Neural progenitor cell (in vitro differentiated cells): ENCODE results near the gene SPATA3. TPM values are rescaled to one million over a fixed set of nuclear protein-coding genes. Genes with fewer than 3 reads are reported as not detected.

Experiments
- DNase-seq: peaks from one replicate; pipeline ENCODE4 v3.0.0-alpha.2; 2016; ENCODE audit warnings: low spot score
- H2AFZ ChIP-seq: fragments of 200-600 bp; sonication (generic); replicated peaks from 2 replicates; pipeline ENCODE4 v1.6.1; 2016; ENCODE audit warnings: antibody characterized with exemption
- H3F3A ChIP-seq: fragments of 200-600 bp; sonication (generic); 2 replicates; pipeline ENCODE4 v1.6.1; 2016; ENCODE audit warnings: antibody characterized with exemption, low read depth
- H3K27ac ChIP-seq: fragments of 200-600 bp; sonication (generic); 2 replicates; pipeline ENCODE4 v1.5.1; 2016; ENCODE audit warnings: mild to moderate bottlenecking
- H3K27me3 ChIP-seq: fragments of 200-600 bp; sonication (generic); 2 replicates; pipeline ENCODE4 v1.6.1; 2016; ENCODE audit warnings: mild to moderate bottlenecking, moderate library complexity
- H3K36me3 ChIP-seq: fragments of 200-600 bp; sonication (generic); 2 replicates; pipeline ENCODE4 v1.5.1; 2016
- H3K4me1 ChIP-seq: fragments of 200-600 bp; sonication (generic); 2 replicates; pipeline ENCODE4 v1.6.1; 2016; ENCODE audit warnings: mixed run types
- H3K4me2 ChIP-seq: fragments of 200-600 bp; sonication (generic); 2 replicates; pipeline ENCODE4 v1.6.1; 2016
- H3K4me3 ChIP-seq: fragments of 200-600 bp; sonication (generic); 2 replicates; pipeline ENCODE4 v1.5.1; 2016
- H3K79me2 ChIP-seq: fragments of 200-600 bp; sonication (generic); 2 replicates; pipeline ENCODE4 v1.6.1; 2016; ENCODE audit warnings: low read depth
- H3K9ac ChIP-seq: fragments of 200-600 bp; sonication (generic); 2 replicates; pipeline ENCODE4 v1.6.1; 2016
- H3K9me3 ChIP-seq: fragments of 200-600 bp; sonication (generic); 2 replicates; pipeline ENCODE4 v1.5.1; 2016; ENCODE audit warnings: low read depth
- H4K20me1 ChIP-seq: fragments of 200-600 bp; sonication (generic); 2 replicates; pipeline ENCODE4 v1.6.1; 2016; ENCODE audit warnings: low read depth
- H3K27ac Mint-ChIP-seq: 3 replicates; pipeline ENCODE4 v1.8.0; 2021; ENCODE audit warnings: mixed read lengths
- H3K27me3 Mint-ChIP-seq: 2 replicates; pipeline ENCODE4 v1.8.0; 2022; ENCODE audit warnings: low read depth, mild to moderate bottlenecking, inconsistent platforms, moderate library complexity, mixed read lengths; ENCODE audit not compliant: insufficient read depth
- H3K36me3 Mint-ChIP-seq: 3 replicates; pipeline ENCODE4 v1.8.0; 2021; ENCODE audit warnings: mixed read lengths
- H3K4me1 Mint-ChIP-seq: 3 replicates; pipeline ENCODE4 v1.8.0; 2021; ENCODE audit warnings: mixed read lengths
- H3K4me3 Mint-ChIP-seq: 3 replicates; pipeline ENCODE4 v1.8.0; 2021; ENCODE audit warnings: mild to moderate bottlenecking, moderate library complexity, mixed read lengths
- H3K9me3 Mint-ChIP-seq: 3 replicates; pipeline ENCODE4 v1.8.0; 2020; ENCODE audit warnings: mixed read lengths
- EZH2 ChIP-seq: fragments of 200-600 bp; sonication (generic); IDR thresholded peaks from 2 replicates; pipeline ENCODE4 v1.6.1; 2017; ENCODE audit warnings: antibody characterized with exemption, mild to moderate bottlenecking, moderate library complexity
- EZH2phosphoT487 ChIP-seq: fragments of 200-600 bp; sonication (generic); IDR thresholded peaks from 2 replicates; pipeline ENCODE4 v1.6.1; 2017; ENCODE audit warnings: antibody characterized with exemption
- total RNA-seq: library from RNA; depleted of rRNA; stranded (reverse); fragments of >200 nt; gene quantifications from 2 replicates; pipeline ENCODE4 v1.2.3, GENCODE V29; 2015; ENCODE audit warnings: low replicate concordance
- TF ChIP-seq, protein P1 (sequence below): fragments of 200-600 bp; sonication (generic); IDR thresholded peaks from 2 replicates; pipeline ENCODE4 v1.5.1; 2017; ENCODE audit warnings: antibody characterized with exemption, mild to moderate bottlenecking

SPATA3 gene
- total RNA-seq, 1 donor from 2014 or later = not detected

DNA sequence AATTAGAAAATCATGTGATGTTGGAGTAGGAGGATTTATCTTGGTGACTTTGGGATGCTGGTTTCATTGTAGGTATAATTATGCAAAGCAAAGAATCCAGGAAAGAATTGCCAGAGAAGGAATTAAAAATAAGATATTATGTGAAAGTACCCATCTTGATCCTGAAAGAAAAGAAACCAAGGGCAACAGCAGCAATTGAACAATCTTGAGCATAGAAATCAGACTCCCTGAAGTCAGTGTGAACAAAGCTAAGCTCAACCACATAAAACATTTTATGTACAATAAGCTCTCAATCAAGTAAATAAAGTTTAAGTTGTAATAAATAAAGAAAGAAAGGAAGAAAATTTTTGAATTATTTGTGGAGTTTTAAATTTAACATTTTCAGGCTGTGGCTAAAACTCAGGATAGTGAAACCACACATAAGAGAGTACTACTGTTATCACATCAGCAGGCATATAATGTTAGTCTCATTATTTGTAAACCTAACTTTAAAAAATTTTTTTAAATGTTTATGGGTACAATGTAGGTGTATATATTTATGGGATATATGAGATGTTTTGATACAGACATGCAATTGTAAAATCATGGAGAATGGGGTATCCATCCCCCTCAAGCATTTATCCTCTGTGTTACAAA, 38.0 kb upstream of the SPATA3 start:
- H3K4me3 ChIP-seq = peak overlapping the region; percentile 48

DNA sequence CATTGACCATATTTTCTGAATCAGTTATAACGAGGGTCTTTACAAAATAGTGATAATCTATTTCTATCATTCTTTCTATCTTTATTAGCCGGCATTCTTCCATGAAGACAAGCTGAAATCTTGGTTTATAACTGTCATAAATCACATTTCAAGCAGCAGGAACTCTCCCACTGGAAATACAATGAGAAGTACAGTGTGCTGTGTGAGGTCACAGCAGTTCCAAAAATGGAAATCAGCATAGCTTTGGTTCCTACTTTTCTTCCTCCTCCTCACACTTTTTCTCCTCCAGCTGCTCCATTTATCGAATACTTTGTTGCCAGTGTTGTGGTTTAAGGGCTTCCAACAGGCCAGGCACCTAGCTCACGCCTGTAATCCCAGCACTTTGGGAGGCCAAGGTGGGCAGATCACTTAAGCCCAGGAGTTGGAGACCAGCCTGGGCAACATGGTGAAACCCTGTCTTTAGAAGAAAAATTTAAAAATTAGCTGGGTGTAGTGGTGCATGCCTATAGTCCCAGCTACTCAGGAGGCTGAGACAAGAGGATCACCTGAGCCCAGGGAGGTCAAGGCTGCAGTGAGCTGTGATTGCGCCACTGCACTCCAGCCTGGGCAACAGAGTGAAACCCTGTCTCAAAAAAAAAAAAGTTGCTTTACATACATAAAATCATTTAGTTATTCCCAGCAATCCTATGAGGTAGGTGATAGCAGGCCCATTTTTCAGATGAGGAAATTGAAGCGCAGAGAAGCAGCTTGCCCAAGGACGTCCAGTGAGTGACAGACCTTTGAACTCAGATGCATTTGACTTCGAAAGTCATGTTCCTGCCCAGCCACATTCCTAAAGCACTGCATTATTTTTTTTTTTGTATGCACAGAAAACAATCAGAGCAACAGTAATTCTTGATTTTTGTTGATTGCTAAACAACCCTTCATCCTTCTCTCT, 36.8 kb upstream of the SPATA3 start:
- TF ChIP-seq, protein P1, sequence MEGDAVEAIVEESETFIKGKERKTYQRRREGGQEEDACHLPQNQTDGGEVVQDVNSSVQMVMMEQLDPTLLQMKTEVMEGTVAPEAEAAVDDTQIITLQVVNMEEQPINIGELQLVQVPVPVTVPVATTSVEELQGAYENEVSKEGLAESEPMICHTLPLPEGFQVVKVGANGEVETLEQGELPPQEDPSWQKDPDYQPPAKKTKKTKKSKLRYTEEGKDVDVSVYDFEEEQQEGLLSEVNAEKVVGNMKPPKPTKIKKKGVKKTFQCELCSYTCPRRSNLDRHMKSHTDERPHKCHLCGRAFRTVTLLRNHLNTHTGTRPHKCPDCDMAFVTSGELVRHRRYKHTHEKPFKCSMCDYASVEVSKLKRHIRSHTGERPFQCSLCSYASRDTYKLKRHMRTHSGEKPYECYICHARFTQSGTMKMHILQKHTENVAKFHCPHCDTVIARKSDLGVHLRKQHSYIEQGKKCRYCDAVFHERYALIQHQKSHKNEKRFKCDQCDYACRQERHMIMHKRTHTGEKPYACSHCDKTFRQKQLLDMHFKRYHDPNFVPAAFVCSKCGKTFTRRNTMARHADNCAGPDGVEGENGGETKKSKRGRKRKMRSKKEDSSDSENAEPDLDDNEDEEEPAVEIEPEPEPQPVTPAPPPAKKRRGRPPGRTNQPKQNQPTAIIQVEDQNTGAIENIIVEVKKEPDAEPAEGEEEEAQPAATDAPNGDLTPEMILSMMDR = no peak
- TF ChIP-seq EZH2 (no peak), EZH2phosphoT487 (no peak)
- Histone ChIP-seq H3K4me2 (no peak overlapping the region), H3K9me3 (no peaks in the 10 kb centered on the region), H3K9ac (no peak overlapping the region), H3K4me1 (peaks cover 10% of the 10 kb centered on the region), H3K4me3 (no peak overlapping the region), H3F3A (peaks cover 23% of the 10 kb centered on the region), H3K27me3 (peaks cover 38% of the 10 kb centered on the region), H2AFZ (no peak overlapping the region), H3K79me2 (no peaks in the 10 kb centered on the region), H3K36me3 (no peaks in the 10 kb centered on the region), H3K27ac (no peak overlapping the region), H4K20me1 (no peaks in the 10 kb centered on the region)
- H3K4me3 Mint-ChIP-seq = peak overlapping the region; percentile 50
- no peak overlapping the region for H3K27ac Mint-ChIP-seq
- no peak for DNase-seq
- H3K4me1 Mint-ChIP-seq = peaks cover 28% of the 10 kb centered on the region
- peaks cover 12% of the 10 kb centered on the region for H3K27me3 Mint-ChIP-seq
- H3K36me3 Mint-ChIP-seq = no peaks in the 10 kb centered on the region
- peaks cover 3% of the 10 kb centered on the region for H3K9me3 Mint-ChIP-seq

More for the DNA sequence above, 38.0 kb upstream of the SPATA3 start:
- peak overlapping the region; percentile 12 for H3K27ac Mint-ChIP-seq
- H3K27ac ChIP-seq = no peak overlapping the region
- H3F3A ChIP-seq = peaks cover 23% of the 10 kb centered on the region
- peak overlapping the region; percentile 90 for H3K4me2 ChIP-seq
- H4K20me1 ChIP-seq = no peaks in the 10 kb centered on the region
- peak overlapping the region; percentile 82 for H2AFZ ChIP-seq
- H3K27me3 Mint-ChIP-seq = peaks cover 12% of the 10 kb centered on the region
- no peaks in the 10 kb centered on the region for H3K79me2 ChIP-seq
- H3K36me3 ChIP-seq = no peaks in the 10 kb centered on the region
- peaks cover 28% of the 10 kb centered on the region for H3K4me1 Mint-ChIP-seq
- H3K9me3 ChIP-seq = no peaks in the 10 kb centered on the region
- peaks cover 10% of the 10 kb centered on the region for H3K4me1 ChIP-seq
- TF ChIP-seq EZH2phosphoT487 (peak; percentile 11), EZH2 (no peak)
- H3K9ac ChIP-seq = no peak overlapping the region
- H3K27me3 ChIP-seq = peaks cover 38% of the 10 kb centered on the region
- H3K9me3 Mint-ChIP-seq = peaks cover 2% of the 10 kb centered on the region
- H3K36me3 Mint-ChIP-seq = no peaks in the 10 kb centered on the region
- no peak for DNase-seq
- peak overlapping the region; percentile 83 for H3K4me3 Mint-ChIP-seq

DNA sequence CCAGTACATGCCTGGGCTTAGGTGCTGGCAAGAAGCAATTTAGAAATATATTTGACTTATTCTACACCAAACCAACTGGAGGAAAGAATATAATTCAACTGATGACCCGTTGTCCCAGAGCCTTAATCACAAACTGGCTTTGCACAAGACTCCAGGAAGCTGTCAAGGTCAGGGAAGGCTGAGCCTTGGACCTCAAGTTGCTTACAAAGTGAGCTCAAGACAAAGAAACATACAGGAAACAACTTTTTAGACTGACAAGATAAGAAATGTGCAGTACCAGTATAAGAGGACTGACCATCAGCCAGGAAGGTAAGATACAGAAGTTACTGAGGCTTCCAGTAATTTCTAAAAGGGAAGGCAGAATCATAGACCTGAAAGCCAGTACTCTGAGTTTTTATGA, 35.9 kb upstream of the SPATA3 start:
- H2AFZ ChIP-seq = no peak overlapping the region
- no peaks in the 10 kb centered on the region for H3K36me3 ChIP-seq
- Mint-ChIP-seq H3K4me1 (peaks cover 28% of the 10 kb centered on the region), H3K27me3 (peaks cover 12% of the 10 kb centered on the region), H3K4me3 (no peak overlapping the region), H3K36me3 (no peaks in the 10 kb centered on the region), H3K9me3 (peaks cover 3% of the 10 kb centered on the region), H3K27ac (no peak overlapping the region)
- no peak overlapping the region for H3K4me3 ChIP-seq
- no peak for TF ChIP-seq EZH2
- no peak for TF ChIP-seq EZH2phosphoT487
- TF ChIP-seq, protein P1 = no peak
- DNase-seq = no peak
- no peak overlapping the region for H3K4me2 ChIP-seq
- no peak overlapping the region for H3K27ac ChIP-seq
- H3K9me3 ChIP-seq = no peaks in the 10 kb centered on the region
- H3K9ac ChIP-seq = no peak overlapping the region
- peaks cover 38% of the 10 kb centered on the region for H3K27me3 ChIP-seq
- H3K4me1 ChIP-seq = peaks cover 10% of the 10 kb centered on the region
- no peaks in the 10 kb centered on the region for H4K20me1 ChIP-seq
- no peaks in the 10 kb centered on the region for H3K79me2 ChIP-seq
- peaks cover 23% of the 10 kb centered on the region for H3F3A ChIP-seq
